IMR-90 (cell line): Measurements from ENCODE around the gene CD68. TPM values are rescaled to one million over a fixed set of nuclear protein-coding genes. Genes with fewer than 3 reads are reported as not detected.

Experiments
- ATAC-seq: fragments of 200-7000 bp; cut with Tn5 transposase; 2 replicates; pipeline ENCODE4 v1.9.1; 2020; ENCODE audit warnings: low read depth, mild to moderate bottlenecking, moderate library complexity
- BruUV-seq: library from RNA; stranded (reverse); fragments of 400-500 nt; replicated peaks from 2 replicates; lab custom pipeline; 2021; lab: Mats Ljungman, UMichigan
- CTCF ChIA-PET: fragments of 300-600 bp; formaldehyde crosslinking; extraction: SDS; loops from one replicate; lab custom pipeline; 2021; ENCODE audit warnings: antibody characterized with exemption; lab: Yijun Ruan, JAX
- POLR2A ChIA-PET: fragments of 300-600 bp; sonication (Branson Sonifier 250); formaldehyde crosslinking; loops from one replicate; lab custom pipeline; 2022; ENCODE audit warnings: antibody characterized with exemption; ENCODE audit not compliant: unreplicated experiment; lab: Charles Lee
- DNase-seq: peaks from one replicate; pipeline ENCODE4 v3.0.0; 2013
- H2AFZ ChIP-seq: replicated peaks from 2 replicates; pipeline ENCODE3; 2013; ENCODE audit warnings: low read length, mild to moderate bottlenecking; ENCODE audit not compliant: poor library complexity
- H2AK5ac ChIP-seq: 2 replicates; pipeline ENCODE4 v1.6.1; 2013; ENCODE audit warnings: low read depth, low read length, inconsistent platforms
- H2AK9ac ChIP-seq: replicated peaks from 2 replicates; pipeline ENCODE3; 2013; ENCODE audit warnings: mild to moderate bottlenecking, low read depth, low read length, moderate library complexity; ENCODE audit not compliant: poor library complexity
- H2BK120ac ChIP-seq: 2 replicates; pipeline ENCODE4 v1.6.1; 2013; ENCODE audit warnings: low read depth, low read length, inconsistent platforms
- H2BK15ac ChIP-seq: 3 replicates; pipeline ENCODE4 v1.6.1; 2013; ENCODE audit warnings: low read depth, low read length, inconsistent platforms
- H2BK20ac ChIP-seq: 2 replicates; pipeline ENCODE4 v1.6.1; 2013; ENCODE audit warnings: low read depth, mild to moderate bottlenecking, inconsistent platforms, low read length, moderate library complexity
- H2BK5ac ChIP-seq: 2 replicates; pipeline ENCODE4 v1.6.1; 2013; ENCODE audit warnings: mild to moderate bottlenecking, low read depth, low read length, inconsistent platforms; ENCODE audit not compliant: poor library complexity, severe bottlenecking
- H3K14ac ChIP-seq: replicated peaks from 2 replicates; pipeline ENCODE4 v1.6.1; 2013; ENCODE audit warnings: low read depth, low read length, inconsistent platforms
- H3K18ac ChIP-seq: 2 replicates; pipeline ENCODE4 v1.6.1; 2013; ENCODE audit warnings: low read depth, low read length, control low read depth
- H3K23ac ChIP-seq: 2 replicates; pipeline ENCODE4 v1.6.1; 2013; ENCODE audit warnings: low read depth, low read length, inconsistent platforms
- H3K27ac ChIP-seq: 2 replicates; pipeline ENCODE4 v1.5.1; 2013; ENCODE audit warnings: mild to moderate bottlenecking, control low read depth, low read length; ENCODE audit not compliant: insufficient read depth
- H3K27me3 ChIP-seq: 2 replicates; pipeline ENCODE4 v1.6.1; 2013; ENCODE audit warnings: low read length; ENCODE audit not compliant: control insufficient read depth, insufficient read depth
- H3K36me3 ChIP-seq: 2 replicates; pipeline ENCODE4 v1.6.1; 2013; ENCODE audit warnings: low read length, mixed read lengths; ENCODE audit not compliant: control insufficient read depth, insufficient read depth
- H3K4ac ChIP-seq: 2 replicates; pipeline ENCODE4 v1.6.1; 2013; ENCODE audit warnings: low read depth, low read length, inconsistent platforms
- H3K4me1 ChIP-seq: 2 replicates; pipeline ENCODE4 v1.6.1; 2013; ENCODE audit warnings: low read length, mixed read lengths; ENCODE audit not compliant: control insufficient read depth, insufficient read depth
- H3K4me2 ChIP-seq: 2 replicates; pipeline ENCODE4 v1.6.1; 2013; ENCODE audit warnings: low read depth, mild to moderate bottlenecking, control low read depth, low read length, moderate library complexity
- H3K4me3 ChIP-seq: 2 replicates; pipeline ENCODE4 v1.5.1; 2013; ENCODE audit warnings: low read depth, mild to moderate bottlenecking, control low read depth, low read length, moderate library complexity; ENCODE audit not compliant: insufficient read depth
- H3K56ac ChIP-seq: 2 replicates; pipeline ENCODE4 v1.6.1; 2013; ENCODE audit warnings: low read length, inconsistent platforms; ENCODE audit not compliant: insufficient read depth; ENCODE audit errors: extremely low read depth
- H3K79me1 ChIP-seq, 2 experiments: 2 replicates each; pipeline ENCODE4 v1.6.1; 2013; ENCODE audit warnings: low read length in 2 of 2, inconsistent platforms in 1 of 2, low read depth in 1 of 2
- H3K9ac ChIP-seq: 2 replicates; pipeline ENCODE4 v1.6.1; 2013; ENCODE audit warnings: low read depth, low read length, control low read depth
- H3K9me1 ChIP-seq: 2 replicates; pipeline ENCODE4 v1.6.1; 2013; ENCODE audit warnings: low read length, inconsistent platforms; ENCODE audit not compliant: insufficient read depth
- H3K9me3 ChIP-seq: 2 replicates; pipeline ENCODE4 v1.6.1; 2013; ENCODE audit warnings: low read length; ENCODE audit not compliant: control insufficient read depth, insufficient read depth
- H4K20me1 ChIP-seq: 2 replicates; pipeline ENCODE4 v1.6.1; 2013; ENCODE audit warnings: low read length, inconsistent platforms; ENCODE audit not compliant: insufficient read depth
- H4K5ac ChIP-seq: 2 replicates; pipeline ENCODE4 v1.6.1; 2013; ENCODE audit warnings: mild to moderate bottlenecking, low read depth, low read length, control low read depth
- H4K8ac ChIP-seq, 2 experiments: 2 replicates each; pipeline ENCODE4 v1.6.1; 2013; ENCODE audit warnings: low read depth in 2 of 2, low read length in 2 of 2, control low read depth in 1 of 2, inconsistent platforms in 1 of 2
- H4K91ac ChIP-seq: 2 replicates; pipeline ENCODE4 v1.6.1; 2013; ENCODE audit warnings: low read depth, low read length, inconsistent platforms; ENCODE audit not compliant: insufficient read depth
- BHLHE40 ChIP-seq: fragments of 150-350 bp; IDR thresholded peaks from 2 replicates; pipeline ENCODE4 v1.6.1; 2016; ENCODE audit warnings: mild to moderate bottlenecking, low read depth, low read length
- CEBPB ChIP-seq: IDR thresholded peaks from 2 replicates; pipeline ENCODE4 v1.6.1; 2012; ENCODE audit warnings: low read depth, low read length, improper control_type of control experiment
- CHD1 ChIP-seq: IDR thresholded peaks from 2 replicates; pipeline ENCODE4 v1.6.1; 2012; ENCODE audit warnings: low read depth, low read length, improper control_type of control experiment
- CTCF ChIP-seq: conservative IDR thresholded peaks from 2 replicates; pipeline ENCODE4 v1.5.1; 2012; ENCODE audit warnings: mild to moderate bottlenecking, low read depth, low read length, improper control_type of control experiment
- ELK1 ChIP-seq: fragments of 150-350 bp; IDR thresholded peaks from 2 replicates; pipeline ENCODE4 v1.6.1; 2016; ENCODE audit warnings: low read depth, mild to moderate bottlenecking, low read length, moderate library complexity, borderline replicate concordance
- FOS ChIP-seq: fragments of 150-350 bp; IDR thresholded peaks from 2 replicates; pipeline ENCODE4 v1.6.1; 2016; ENCODE audit warnings: low read depth, low read length
- MAFK ChIP-seq: IDR thresholded peaks from 2 replicates; pipeline ENCODE4 v1.6.1; 2012; ENCODE audit warnings: low read depth, low read length, improper control_type of control experiment
- MAZ ChIP-seq: IDR thresholded peaks from 2 replicates; pipeline ENCODE4 v1.6.1; 2012; ENCODE audit warnings: low read depth, mild to moderate bottlenecking, low read length, improper control_type of control experiment, moderate library complexity, borderline replicate concordance
- MXI1 ChIP-seq: IDR thresholded peaks from 2 replicates; pipeline ENCODE4 v1.6.1; 2012; ENCODE audit warnings: low read depth, mild to moderate bottlenecking, low read length, moderate library complexity, borderline replicate concordance
- NFE2L2 ChIP-seq: fragments of 150-350 bp; IDR thresholded peaks from 2 replicates; pipeline ENCODE4 v1.6.1; 2016; ENCODE audit warnings: low read depth, mild to moderate bottlenecking, low read length
- POLR2A ChIP-seq: IDR thresholded peaks from 2 replicates; pipeline ENCODE4 v1.6.1; 2012; ENCODE audit warnings: mild to moderate bottlenecking, low read depth, low read length
- RAD21 ChIP-seq: IDR thresholded peaks from 2 replicates; pipeline ENCODE4 v1.6.1; 2012; ENCODE audit warnings: low read length, improper control_type of control experiment
- RCOR1 ChIP-seq: IDR thresholded peaks from 2 replicates; pipeline ENCODE4 v1.6.1; 2012; ENCODE audit warnings: mild to moderate bottlenecking, low read length, improper control_type of control experiment; ENCODE audit not compliant: insufficient replicate concordance
- RFX5 ChIP-seq: IDR thresholded peaks from 2 replicates; pipeline ENCODE4 v1.8.0; 2012; ENCODE audit warnings: low read depth, mild to moderate bottlenecking, low read length, moderate library complexity
- SMC3 ChIP-seq: fragments of 150-350 bp; IDR thresholded peaks from 2 replicates; pipeline ENCODE4 v1.6.1; 2016; ENCODE audit warnings: low read depth, mild to moderate bottlenecking, antibody characterized with exemption, low read length, moderate library complexity
- WGBS, 2 experiments: methylation state at CpG; one replicate each; pipeline versions ENCODE4 v1.1.5 to v1.1.7; 2013; ENCODE audit warnings: missing lambda C conversion rate in 2 of 2; ENCODE audit not compliant: insufficient read length in 1 of 2; ENCODE audit errors: extremely low coverage in 2 of 2; 5-methylcytosine and 5-hydroxymethylcytosine counted together
- dilution Hi-C: fragments of 300-500 bp; cut with HindIII; formaldehyde crosslinking; loops from one replicate; pipeline ENCODE4 v1.14.3; 2018; ENCODE audit warnings: low sequenced_read_pairs; ENCODE audit not compliant: unreplicated experiment
- in situ Hi-C: fragments of 300-500 bp; cut with MboI; formaldehyde crosslinking; loops from 3 replicates; pipeline ENCODE4 v1.14.3; 2019; ENCODE audit warnings: low sequenced_read_pairs, inconsistent platforms, mixed read lengths
- intact Hi-C: fragments of 100-400 bp; cut with micrococcal nuclease; formaldehyde crosslinking; loops from 2 replicates; pipeline ENCODE4 v1.10.0; 2022
- polyA plus RNA-seq, 3 experiments: library from polyadenylated mRNA; depleted of rRNA; stranded (reverse); fragments of >200 nt; gene quantifications; 2 replicates each; pipeline ENCODE4 v1.2.3, GENCODE V29; 2012; ENCODE audit warnings: low replicate concordance in 1 of 3
- total RNA-seq: library from RNA; depleted of rRNA; stranded (reverse); fragments of >200 nt; gene quantifications from 2 replicates; pipeline ENCODE4 v1.2.3, GENCODE V29; 2012

CD68 gene
- total and polyA plus RNA-seq, 2 of the 4 experiments (the other 2 are of a cell fraction) = 16.0 to 43.1 TPM

DNA sequence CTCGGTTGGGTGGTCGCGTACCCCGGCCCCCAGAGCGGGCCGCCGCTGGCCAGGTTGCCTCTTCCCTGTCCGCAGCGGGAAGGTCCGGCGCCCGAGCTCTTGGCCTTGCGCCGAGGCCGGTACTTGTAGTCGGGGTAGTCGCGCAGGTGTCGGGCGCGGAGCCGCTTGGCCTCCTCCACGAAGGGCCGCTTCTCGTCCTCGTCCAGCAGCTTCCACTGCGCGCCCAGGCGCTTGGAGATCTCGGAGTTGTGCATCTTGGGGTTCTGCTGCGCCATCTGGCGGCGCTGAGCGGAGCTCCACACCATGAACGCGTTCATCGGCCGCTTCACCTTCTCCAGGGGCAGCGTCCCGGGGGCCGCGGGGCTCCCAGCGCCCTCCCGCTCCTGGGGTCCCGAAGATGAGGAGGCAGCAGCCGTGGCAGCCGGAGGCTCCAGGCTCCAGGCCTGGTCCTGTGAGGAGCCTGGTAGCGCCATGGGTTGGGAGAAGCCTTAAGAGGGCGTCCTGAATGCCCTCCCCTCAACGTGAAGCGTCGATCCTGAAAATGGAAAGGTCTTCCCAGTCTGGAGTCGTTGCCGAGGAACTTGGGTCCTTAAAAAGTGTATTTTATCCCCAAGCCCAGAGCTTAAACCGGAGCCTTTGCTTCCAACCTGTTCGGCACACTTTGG, 9.9 kb downstream of the CD68 start:
- CTCF ChIA-PET = interaction anchor here (0.6 to 1.5 kb wide), 7 partner anchors 9 to 631 kb away, joined by 3 to 9 read pairs (median 4); no protein-coding TSS in a partner anchor
- in situ Hi-C loops (no loop called here), intact Hi-C loops (loop anchor here (1.0 to 2.0 kb wide), 2 partner anchors 75 to 309 kb away; partner anchors contain the start of gene SLC2A4), dilution Hi-C loops (no loop called here)
- Histone ChIP-seq H3K4ac (no peak overlapping the region), H4K8ac (peak overlapping the region in 1 of 2 experiments; percentile 39; a peak in 2 of 4 replicates), H3K4me1 (peaks cover 32% of the 10 kb centered on the region), H3K9ac (no peak overlapping the region), H2BK5ac (no peak overlapping the region), H3K27me3 (no peaks in the 10 kb centered on the region), H2BK15ac (no peak overlapping the region), H3K27ac (no peak overlapping the region; the same call in 1 of the 2 replicates), H2BK20ac (no peak overlapping the region), H2AK5ac (peak overlapping the region; percentile 49), H3K79me1 (peaks cover 25 to 64% of the 10 kb centered on the region in 2 experiments), H4K20me1 (peaks cover 15% of the 10 kb centered on the region), H3K9me1 (peaks cover 17% of the 10 kb centered on the region), H2AFZ (peak overlapping the region; percentile 72), H4K5ac (no peak overlapping the region), H3K23ac (no peak overlapping the region), H2BK120ac (no peak overlapping the region), H3K14ac (no peak overlapping the region), H3K4me3 (no peak overlapping the region), H3K56ac (no peak overlapping the region), H4K91ac (no peak overlapping the region; the same call in 1 of the 2 replicates), H3K9me3 (no peaks in the 10 kb centered on the region), H2AK9ac (peak overlapping the region; percentile 83), H3K4me2 (no peak overlapping the region; the same call in 1 of the 2 replicates), H3K18ac (no peak overlapping the region), H3K36me3 (peaks cover 44% of the 10 kb centered on the region)
- 10% methylated on average over 35 of the region's 56 CpGs; no CpG with 5 or more reads in 1 of the 2 experiments for WGBS, 2 experiments
- ATAC-seq (peak; percentile 64), DNase-seq (peak; percentile 83)
- POLR2A ChIA-PET = interaction anchor here (0.5 to 1.1 kb wide), 4 partner anchors 9 to 97 kb away, joined by 3 to 6 read pairs (median 4); partner anchors contain the start of gene CD68
- no TSS peak for BruUV-seq
- TF ChIP-seq RCOR1 = no peak
- TF ChIP-seq MAFK = no peak
- no peak for TF ChIP-seq NFE2L2
- peak; percentile 41; the same call in 1 of the 2 replicates for TF ChIP-seq POLR2A
- peak; percentile 71 for TF ChIP-seq SMC3
- no peak for TF ChIP-seq ELK1
- TF ChIP-seq MXI1 = no peak
- TF ChIP-seq BHLHE40 = no peak
- TF ChIP-seq MAZ = peak; percentile 35; the same call in 1 of the 2 replicates
- TF ChIP-seq RFX5 = no peak
- TF ChIP-seq CHD1 = no peak
- peak; percentile 78 for TF ChIP-seq RAD21
- TF ChIP-seq CTCF = peak; percentile 79
- no peak for TF ChIP-seq CEBPB
- no peak for TF ChIP-seq FOS
